SW480 (cell line): Measurements from ENCODE around the gene LINGO3.

Source experiments
- DNase-seq: peaks from one replicate; pipeline ENCODE4 v3.0.0-alpha.2; 2016; ENCODE audit warnings: low spot score

Gene LINGO3

GRCh38 chr19:2306281-2306806 is 1.6 kb downstream of the LINGO3 start:
- DNase-seq, result no peak

- DNase-seq, result no peak
These were observed 2.3 kb downstream of the LINGO3 start for GRCh38 chr19:2305452-2306280.

GRCh38 chr19:2303211-2303798 is 4.6 kb downstream of the LINGO3 start:
- no peak for DNase-seq

- DNase-seq, result no peak
These were observed 5.4 kb downstream of the LINGO3 start for GRCh38 chr19:2302319-2303210.

- DNase-seq, result no peak
These were observed 7.4 kb downstream of the LINGO3 start for GRCh38 chr19:2300533-2300932.

- DNase-seq, result no peak
These were observed 11.8 kb downstream of the LINGO3 start for GRCh38 chr19:2296141-2296540.

- DNase-seq, result no peak
These were observed 13.1 kb downstream of the LINGO3 start for GRCh38 chr19:2294687-2295335.

- DNase-seq, result no peak
These were observed 16.7 kb downstream of the LINGO3 start for GRCh38 chr19:2291185-2291751.

- DNase-seq, result no peak
These were observed 17.3 kb downstream of the LINGO3 start for GRCh38 chr19:2290441-2291184.

- no peak for DNase-seq
These were observed 18.1 kb downstream of the LINGO3 start for GRCh38 chr19:2289714-2290435.

GRCh38 chr19:2288818-2289713 is 18.9 kb downstream of the LINGO3 start:
- DNase-seq, result no peak

GRCh38 chr19:2288338-2288817 is 19.6 kb downstream of the LINGO3 start:
- no peak for DNase-seq

GRCh38 chr19:2287585-2288337 is 20.2 kb downstream of the LINGO3 start:
- DNase-seq, result no peak

- DNase-seq, result no peak
These were observed 21.4 kb downstream of the LINGO3 start for GRCh38 chr19:2286402-2287140.

GRCh38 chr19:2283835-2284507 is 24.0 kb downstream of the LINGO3 start:
- no peak for DNase-seq

GRCh38 chr19:2282862-2283237 is 25.1 kb downstream of the LINGO3 start:
- DNase-seq, result no peak
